ENCODE measurements around the gene MRGPRD.

DNA sequence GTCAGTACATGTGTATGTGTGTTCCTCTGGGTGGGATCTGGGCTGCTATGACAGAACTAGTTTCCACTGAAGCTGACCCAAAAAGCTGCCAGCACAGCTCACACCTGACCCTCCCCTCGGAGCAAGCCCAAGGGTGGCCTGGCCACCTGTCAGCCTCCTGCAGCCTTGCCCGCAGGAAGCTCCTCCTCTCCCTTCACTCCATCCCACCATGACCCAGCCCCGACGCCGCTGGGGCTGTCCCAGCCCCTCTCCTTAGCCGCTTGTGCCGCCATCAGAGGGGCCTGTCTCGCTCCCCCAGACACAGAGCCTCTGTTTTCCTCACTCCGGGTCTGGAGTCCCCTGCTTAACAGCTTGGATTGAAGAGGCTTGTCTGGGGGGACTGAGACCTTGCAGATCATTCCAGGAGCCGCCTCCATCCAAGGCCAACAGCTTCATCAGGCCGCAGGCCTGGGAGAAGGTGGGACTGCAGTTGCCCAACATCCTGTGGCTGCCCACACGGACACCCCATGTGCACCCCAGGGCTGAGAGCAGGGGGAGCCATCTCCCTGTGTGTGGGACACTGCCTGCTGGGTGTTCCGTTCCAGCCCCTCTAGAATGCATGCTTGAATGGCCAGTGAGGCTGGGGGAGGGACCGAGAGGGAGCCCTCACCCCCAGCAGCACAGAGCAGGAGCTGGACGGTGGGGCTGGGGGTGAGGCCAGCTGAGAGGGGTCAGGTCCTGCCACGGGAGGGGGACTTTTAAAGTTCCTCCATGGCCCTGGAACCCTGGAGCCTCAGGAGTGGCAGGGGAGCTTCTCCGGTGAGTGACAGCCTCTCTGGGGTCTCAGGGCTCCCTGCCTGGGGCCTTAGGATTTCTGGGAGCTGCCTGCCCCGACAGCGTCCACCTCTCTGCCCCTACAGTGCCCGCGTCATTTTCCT lies 31.6 kb upstream of the MRGPRD start:
- TF ChIP-seq CTCF (IDR thresholded peaks at IDR 0.05), result no peak
- no peak for TF ChIP-seq EZH2 (IDR thresholded peaks at IDR 0.05)
- TF ChIP-seq EZH2phosphoT487 (IDR thresholded peaks at IDR 0.05), result no peak

All from neural progenitor cell (in vitro differentiated cells).